B cell (primary cell): Measurements from ENCODE around the gene HLCS. TPM values are rescaled to one million over a fixed set of nuclear protein-coding genes. Genes with fewer than 3 reads are reported as not detected.

Experiments
- ATAC-seq: fragments of 200-7000 bp; cut with Tn5 transposase; one replicate; pipeline ENCODE4 v1.10.0; 2021; ENCODE audit warnings: low read depth, mild to moderate bottlenecking, moderate number of reproducible peaks, moderate library complexity
- CTCF ChIA-PET: fragments of 350-600 bp; sonication (Branson Sonifier 250); formaldehyde crosslinking; loops from one replicate; lab custom pipeline; 2021; ENCODE audit warnings: antibody characterized with exemption, inconsistent platforms; lab: Charles Lee
- POLR2A ChIA-PET: fragments of 350-600 bp; sonication (Branson Sonifier 250); formaldehyde crosslinking; loops from one replicate; lab custom pipeline; 2021; ENCODE audit warnings: antibody characterized with exemption; lab: Charles Lee
- DNase-seq: peaks from one replicate; pipeline ENCODE4 v3.0.0; 2013
- H2AFZ ChIP-seq: 2 replicates; pipeline ENCODE4 v1.6.1; 2012; ENCODE audit warnings: mild to moderate bottlenecking, low read depth, low read length; ENCODE audit not compliant: insufficient read depth, poor library complexity, severe bottlenecking
- H3K27ac ChIP-seq, 2 donors: 1 replicate in 1 of 2; 2 replicates in 1 of 2; pipeline ENCODE4 v1.5.1; 2012 to 2013; ENCODE audit warnings: low read length in 2 of 2, mild to moderate bottlenecking in 2 of 2, moderate library complexity in 1 of 2
- H3K27me3 ChIP-seq, 4 experiments: fragments of 200-600 bp in 1 of 4; sonication (generic) in 1 of 4; replicated peaks in 1 of 4; 1 replicate in 2 of 4; 2 replicates in 2 of 4; pipeline versions ENCODE4 v1.6.1 to v1.7.0; 2013 to 2016; ENCODE audit warnings: low read length in 3 of 4, mild to moderate bottlenecking in 2 of 4, mixed read lengths in 1 of 4, moderate library complexity in 1 of 4; ENCODE audit not compliant: insufficient read depth in 4 of 4, control insufficient read depth in 3 of 4; ENCODE audit errors: control extremely low read depth in 1 of 4
- H3K36me3 ChIP-seq, 2 experiments: replicated peaks in 1 of 2; 1 replicate in 1 of 2; 2 replicates in 1 of 2; pipeline versions ENCODE4 v1.6.1 to v1.7.1; 2013; ENCODE audit warnings: low read length in 1 of 2; ENCODE audit not compliant: insufficient read depth in 2 of 2, control insufficient read depth in 1 of 2; ENCODE audit errors: control extremely low read depth in 1 of 2, extremely low read depth in 1 of 2
- H3K4me1 ChIP-seq, 2 donors: fragments of 200-600 bp in 1 of 2; sonication (generic) in 1 of 2; 1 replicate in 1 of 2; 2 replicates in 1 of 2; pipeline versions ENCODE4 v1.5.1 to v1.6.1; 2013 to 2017; ENCODE audit warnings: low read length in 2 of 2; ENCODE audit not compliant: control insufficient read depth in 2 of 2, insufficient read depth in 2 of 2
- H3K4me2 ChIP-seq: replicated peaks from 2 replicates; pipeline ENCODE3; 2012; ENCODE audit warnings: mild to moderate bottlenecking, low read depth, low read length; ENCODE audit not compliant: poor library complexity, severe bottlenecking
- H3K4me3 ChIP-seq, 5 experiments: fragments of 200-600 bp in 1 of 5; sonication (generic) in 1 of 5; 1 replicate in 3 of 5; 2 replicates in 2 of 5; pipeline versions ENCODE4 v1.5.1 to v1.7.0; 2011 to 2016; ENCODE audit warnings: low read length in 4 of 5, mild to moderate bottlenecking in 4 of 5, low read depth in 2 of 5, control low read depth in 1 of 5, moderate library complexity in 1 of 5; ENCODE audit not compliant: insufficient read depth in 1 of 5; ENCODE audit errors: control extremely low read depth in 1 of 5, extremely low read depth in 1 of 5
- H3K79me2 ChIP-seq: fragments of 200-600 bp; sonication (generic); one replicate; pipeline ENCODE4 v1.6.0; 2016; ENCODE audit warnings: low read length; ENCODE audit not compliant: control insufficient read depth, insufficient read depth
- H3K9ac ChIP-seq: fragments of 200-600 bp; sonication (generic); 2 replicates; pipeline ENCODE4 v1.6.1; 2017; ENCODE audit warnings: mild to moderate bottlenecking, low read length, moderate library complexity
- H3K9me3 ChIP-seq, 3 donors: one replicate each; pipeline versions ENCODE4 v1.6.1 to v1.7.1; 2013; ENCODE audit warnings: low read length in 2 of 3; ENCODE audit not compliant: control insufficient read depth in 2 of 3, insufficient read depth in 1 of 3; ENCODE audit errors: control extremely low read depth in 1 of 3
- H4K20me1 ChIP-seq: 2 replicates; pipeline ENCODE4 v1.6.0; 2012; ENCODE audit warnings: mild to moderate bottlenecking, low read length; ENCODE audit not compliant: insufficient read depth, control insufficient read depth, poor library complexity, severe bottlenecking
- H3K27ac Mint-ChIP-seq: one replicate; pipeline ENCODE4 v1.8.0; 2021; ENCODE audit warnings: mixed read lengths
- H3K27me3 Mint-ChIP-seq: one replicate; pipeline ENCODE4 v1.8.0; 2021; ENCODE audit warnings: mixed read lengths
- H3K4me1 Mint-ChIP-seq: one replicate; pipeline ENCODE4 v1.8.0; 2021; ENCODE audit warnings: mixed read lengths
- H3K4me3 Mint-ChIP-seq: one replicate; pipeline ENCODE4 v1.8.0; 2021; ENCODE audit warnings: mixed read lengths
- H3K9me3 Mint-ChIP-seq: one replicate; pipeline ENCODE4 v1.8.0; 2022; ENCODE audit warnings: mixed read lengths; ENCODE audit not compliant: insufficient read depth
- EZH2 ChIP-seq: IDR thresholded peaks from 2 replicates; pipeline ENCODE4 v1.6.1; 2012; ENCODE audit warnings: borderline replicate concordance, low read depth, mild to moderate bottlenecking, moderate library complexity, low read length; ENCODE audit not compliant: insufficient read depth, poor library complexity, severe bottlenecking
- WGBS: methylation state at CpG from one replicate; pipeline ENCODE4 v1.1.5; 2013; ENCODE audit warnings: missing lambda C conversion rate; ENCODE audit not compliant: insufficient coverage; 5-methylcytosine and 5-hydroxymethylcytosine counted together
- intact Hi-C: fragments of 100-400 bp; cut with micrococcal nuclease; formaldehyde crosslinking; loops from one replicate; pipeline ENCODE4 v1.10.0; 2022
- polyA plus RNA-seq: library from polyadenylated mRNA; depleted of rRNA; stranded (reverse); fragments of >200 nt; gene quantifications from 2 replicates; pipeline ENCODE4 v1.2.3, GENCODE V29; 2012
- total RNA-seq, 2 donors: library from RNA; stranded (reverse); fragments of 120-200 nt in 1 of 2; gene quantifications; 1 replicate in 1 of 2; 2 replicates in 1 of 2; pipeline versions ENCODE4 v1.2.3 to v1.2.4, GENCODE V29; 2013 to 2022
- TF ChIP-seq, protein P1 (sequence below): fragments of 200-600 bp; IDR thresholded peaks from one replicate; pipeline ENCODE4 v1.8.0; 2022; ENCODE audit warnings: antibody characterized with exemption, mild to moderate bottlenecking

HLCS gene
- total and polyA plus RNA-seq, 2 donors (not counting 1 experiment from before 2014, with no cell fraction given) = 4.4 to 14.7 TPM

DNA sequence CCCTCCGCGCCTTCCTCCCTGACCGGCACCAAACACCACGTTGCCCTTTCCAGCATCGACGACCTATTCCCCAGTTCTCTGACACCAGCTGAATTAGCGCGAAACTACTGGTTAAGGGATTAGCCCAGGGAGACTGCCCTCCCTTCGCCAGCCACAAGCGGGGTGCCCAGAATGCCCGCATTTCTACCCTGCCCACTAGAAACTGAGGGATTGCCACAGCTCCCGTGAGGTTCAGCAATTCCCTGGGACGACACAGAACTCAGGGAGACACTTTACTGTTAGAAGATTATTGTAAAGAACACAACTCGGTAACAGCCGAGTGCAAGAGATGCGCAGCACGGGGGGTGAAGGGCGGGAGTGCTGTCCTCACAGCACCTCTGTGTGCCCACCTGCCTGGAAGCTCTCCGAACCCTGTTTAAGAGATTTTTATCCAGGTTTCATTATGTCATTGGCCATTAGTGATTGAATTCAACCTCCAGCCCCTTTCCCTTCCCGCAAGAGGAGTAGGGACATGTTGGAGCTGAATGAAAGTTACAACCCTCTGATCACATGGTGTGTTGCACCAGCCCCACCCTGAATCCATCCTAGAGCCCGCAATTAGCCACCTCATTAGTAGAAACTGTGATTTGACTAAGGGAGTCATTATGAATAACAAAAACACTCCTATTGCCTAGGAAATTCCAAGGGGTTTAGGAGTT lies 24.2 kb upstream of the HLCS start:
- intact Hi-C loops = loop anchor here (1.0 kb wide), 2 partner anchors 24 to 51 kb away; partner anchors contain the start of gene HLCS
- POLR2A ChIA-PET = interaction anchor here (0.6 kb wide), 1 partner anchor 22 kb away, joined by 4 read pairs; no protein-coding TSS in a partner anchor
- Histone ChIP-seq H3K9me3 (peaks cover 0 to 9% (median 0%) of the 10 kb centered on the region in 3 donors), H3K4me1 (peaks cover 0 to 14% of the 10 kb centered on the region in 2 donors), H2AFZ (peak overlapping the region; percentile 98), H3K36me3 (no peaks in the 10 kb centered on the region), H3K4me2 (peak overlapping the region; percentile 88), H3K27ac (no peak overlapping the region), H4K20me1 (no peaks in the 10 kb centered on the region), H3K27me3 (no peaks in the 10 kb centered on the region), H3K9ac (peak overlapping the region; percentile 69), H3K4me3 (peak overlapping the region in 3 of 5 experiments; percentile 56 to 65 (median 63)), H3K79me2 (no peaks in the 10 kb centered on the region)
- Mint-ChIP-seq H3K4me1 (peaks cover 9% of the 10 kb centered on the region), H3K27me3 (no peaks in the 10 kb centered on the region), H3K4me3 (peak overlapping the region; percentile 89), H3K9me3 (no peaks in the 10 kb centered on the region), H3K27ac (peak overlapping the region; percentile 93)
- DNase-seq (no peak), ATAC-seq (no peak)
- WGBS = 86% methylated on average over 17 of the region's 21 CpGs
- CTCF ChIA-PET = interaction anchor here (0.6 to 5.5 kb wide), 11 partner anchors 8 to 376 kb away, joined by 3 to 51 read pairs (median 6); partner anchors contain the start of genes DYRK1A and HLCS
- TF ChIP-seq EZH2 = no peak
- TF ChIP-seq, protein P1, sequence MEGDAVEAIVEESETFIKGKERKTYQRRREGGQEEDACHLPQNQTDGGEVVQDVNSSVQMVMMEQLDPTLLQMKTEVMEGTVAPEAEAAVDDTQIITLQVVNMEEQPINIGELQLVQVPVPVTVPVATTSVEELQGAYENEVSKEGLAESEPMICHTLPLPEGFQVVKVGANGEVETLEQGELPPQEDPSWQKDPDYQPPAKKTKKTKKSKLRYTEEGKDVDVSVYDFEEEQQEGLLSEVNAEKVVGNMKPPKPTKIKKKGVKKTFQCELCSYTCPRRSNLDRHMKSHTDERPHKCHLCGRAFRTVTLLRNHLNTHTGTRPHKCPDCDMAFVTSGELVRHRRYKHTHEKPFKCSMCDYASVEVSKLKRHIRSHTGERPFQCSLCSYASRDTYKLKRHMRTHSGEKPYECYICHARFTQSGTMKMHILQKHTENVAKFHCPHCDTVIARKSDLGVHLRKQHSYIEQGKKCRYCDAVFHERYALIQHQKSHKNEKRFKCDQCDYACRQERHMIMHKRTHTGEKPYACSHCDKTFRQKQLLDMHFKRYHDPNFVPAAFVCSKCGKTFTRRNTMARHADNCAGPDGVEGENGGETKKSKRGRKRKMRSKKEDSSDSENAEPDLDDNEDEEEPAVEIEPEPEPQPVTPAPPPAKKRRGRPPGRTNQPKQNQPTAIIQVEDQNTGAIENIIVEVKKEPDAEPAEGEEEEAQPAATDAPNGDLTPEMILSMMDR = no peak
